HS-5 (cell line): Measurements from ENCODE around the gene GABRR3.

ENCODE experiments used
- DNase-seq: peaks from one replicate; pipeline ENCODE4 v3.0.0-alpha.2; 2012; ENCODE audit warnings: low read depth

Gene GABRR3

DNA sequence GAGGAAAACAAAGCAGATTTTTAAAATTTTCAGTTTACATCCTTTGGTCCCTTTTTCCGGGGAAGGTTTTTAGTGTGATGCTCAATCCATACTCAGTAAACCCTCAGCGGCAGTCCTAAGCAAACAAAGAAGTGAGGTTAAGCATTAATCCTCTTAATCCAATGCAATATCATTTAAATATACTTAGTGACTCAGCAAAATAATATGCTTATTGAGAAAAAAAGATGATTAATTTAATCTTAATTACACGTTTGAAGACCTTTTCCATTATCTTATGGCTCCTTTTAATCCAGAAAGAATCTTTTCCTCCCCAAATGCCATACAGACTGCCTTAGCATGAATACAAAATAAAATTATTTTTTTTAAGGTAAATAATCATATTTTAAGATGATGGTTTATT is at the start of gene GABRR3:
Gene GABRR3, minus strand, starts transcription at position 108 of the 400 bp plus-strand sequence. CDS start 328 bp downstream, outside the sequence.
- no peak for DNase-seq

GRCh38 chr3:98073486-98073885 is 38.4 kb upstream of the GABRR3 start:
- DNase-seq = no peak

GRCh38 chr3:98070840-98071239 is 35.7 kb upstream of the GABRR3 start:
- no peak for DNase-seq

DNA sequence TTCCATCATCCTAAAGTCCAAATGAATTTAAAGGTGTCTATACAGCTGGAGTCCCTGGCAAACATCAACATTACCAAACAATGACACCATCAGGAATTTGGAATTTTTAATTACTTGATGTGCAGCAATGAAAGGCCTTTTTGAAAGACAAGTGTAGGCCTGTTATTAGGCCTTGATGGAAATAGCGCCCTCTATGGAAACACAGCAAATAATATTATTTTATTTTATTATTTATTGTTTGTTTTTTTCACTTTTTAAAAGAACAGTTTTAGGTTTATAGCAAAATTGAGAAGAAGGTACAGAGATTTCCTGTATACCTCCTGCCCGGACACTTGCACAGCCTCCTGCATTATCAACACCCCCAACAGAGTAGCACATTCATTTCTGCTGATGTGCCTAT is 33.7 kb upstream of the GABRR3 start:
- no peak for DNase-seq

DNA sequence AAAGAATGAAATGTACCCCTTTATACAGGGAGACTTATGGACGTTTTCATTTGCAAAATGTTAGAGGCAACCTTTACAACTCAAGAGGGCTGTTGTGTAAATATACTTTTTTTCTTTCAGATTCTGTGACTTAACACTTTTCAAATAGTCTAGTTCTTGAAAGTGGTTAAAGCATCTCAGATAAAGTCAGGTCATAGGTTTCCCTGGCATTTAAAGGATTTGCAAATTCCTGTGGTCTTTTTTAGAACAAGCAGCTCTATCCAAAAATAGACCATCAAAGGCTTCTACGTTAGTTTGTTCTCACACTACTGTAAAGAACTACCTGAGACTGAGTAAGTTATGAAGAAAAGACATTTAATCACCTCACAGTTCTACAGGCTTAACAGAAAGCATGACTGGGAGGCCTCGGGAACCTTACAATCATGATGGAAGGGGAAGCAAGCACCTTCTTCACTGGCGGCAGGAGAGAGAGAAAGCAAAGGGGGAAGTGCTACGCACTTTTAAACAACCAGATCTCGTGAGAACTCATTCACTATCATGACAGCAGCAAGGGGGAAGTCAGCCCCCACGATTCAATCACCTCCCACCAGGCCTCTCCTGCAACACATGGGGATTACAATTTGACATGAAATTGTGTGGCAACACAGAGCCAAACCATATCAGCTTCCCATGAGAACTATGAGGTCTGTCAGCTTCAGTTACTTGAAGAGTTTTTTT is 23.3 kb upstream of the GABRR3 start:
- DNase-seq = no peak

DNA sequence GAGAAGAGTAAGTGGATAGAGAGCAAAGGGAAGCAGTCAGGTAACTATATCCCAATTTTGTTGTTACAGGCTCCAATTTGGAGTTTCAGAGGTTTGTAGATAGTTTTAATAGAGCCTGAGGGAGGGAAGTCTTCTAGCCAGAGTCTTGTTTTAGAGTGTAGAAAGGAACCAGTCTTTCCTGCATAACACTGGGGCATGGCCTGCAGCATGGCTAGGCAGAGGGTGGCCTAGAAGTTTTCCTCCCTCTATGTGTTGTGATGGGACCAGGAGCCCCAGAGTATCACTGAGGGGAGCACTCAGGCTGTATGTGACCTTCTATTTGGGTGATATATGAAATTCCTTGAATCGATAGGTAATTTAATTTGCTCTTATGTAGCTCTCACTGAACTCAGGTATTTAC is 22.5 kb upstream of the GABRR3 start:
- no peak for DNase-seq

GRCh38 chr3:98056035-98056434 is 20.9 kb upstream of the GABRR3 start:
- no peak for DNase-seq

GRCh38 chr3:98049271-98049670 is 14.2 kb upstream of the GABRR3 start:
- DNase-seq = no peak

- no peak for DNase-seq
Observed at GRCh38 chr3:98048586-98048985, 13.5 kb upstream of the GABRR3 start.

GRCh38 chr3:98041350-98041749 is 6.2 kb upstream of the GABRR3 start:
- DNase-seq = no peak

- peak; percentile 85 for DNase-seq
Observed at GRCh38 chr3:98039322-98040024, 4.4 kb upstream of the GABRR3 start.

DNA sequence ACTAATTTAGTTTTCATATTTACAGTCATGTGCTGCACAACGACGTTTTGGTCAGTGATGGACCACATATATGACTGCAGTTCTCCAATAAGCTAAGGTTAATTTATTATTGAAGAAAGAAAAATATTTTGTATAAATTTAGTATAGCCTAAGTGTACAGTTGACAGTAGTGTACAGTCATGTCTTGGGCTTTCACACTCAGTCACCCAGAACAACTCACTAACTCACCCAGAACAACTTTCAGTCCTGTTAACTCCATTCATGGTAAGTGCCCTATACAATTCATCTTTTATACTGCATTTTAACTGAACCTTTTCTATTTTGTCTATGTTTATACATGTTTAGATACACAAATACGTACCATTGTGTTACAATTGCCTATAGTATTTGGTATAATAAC is 3.8 kb upstream of the GABRR3 start:
- no peak for DNase-seq

- DNase-seq = no peak
Observed at GRCh38 chr3:98038286-98038685, 3.2 kb upstream of the GABRR3 start.

DNA sequence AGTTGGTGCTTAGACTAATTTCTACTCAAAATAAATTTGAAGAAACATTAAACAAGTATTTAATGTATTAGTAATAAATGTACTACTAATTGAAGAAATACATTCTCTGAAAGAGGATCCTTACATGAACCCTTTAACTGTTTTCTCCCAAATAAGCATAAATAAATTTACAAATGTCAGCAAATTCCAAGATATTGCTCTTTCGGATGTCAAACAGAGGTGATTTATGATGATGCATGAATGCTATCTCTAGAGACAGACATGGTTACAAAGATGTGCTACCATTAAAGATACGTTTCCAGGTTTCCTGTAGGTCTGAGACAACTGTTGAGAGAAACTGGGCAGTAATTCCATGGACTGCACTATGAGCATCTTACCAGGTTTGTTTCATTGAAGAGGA is 629 bp downstream of the GABRR3 start:
- DNase-seq = no peak

GRCh38 chr3:98034036-98034435 is 1.1 kb downstream of the GABRR3 start:
- DNase-seq = no peak

DNA sequence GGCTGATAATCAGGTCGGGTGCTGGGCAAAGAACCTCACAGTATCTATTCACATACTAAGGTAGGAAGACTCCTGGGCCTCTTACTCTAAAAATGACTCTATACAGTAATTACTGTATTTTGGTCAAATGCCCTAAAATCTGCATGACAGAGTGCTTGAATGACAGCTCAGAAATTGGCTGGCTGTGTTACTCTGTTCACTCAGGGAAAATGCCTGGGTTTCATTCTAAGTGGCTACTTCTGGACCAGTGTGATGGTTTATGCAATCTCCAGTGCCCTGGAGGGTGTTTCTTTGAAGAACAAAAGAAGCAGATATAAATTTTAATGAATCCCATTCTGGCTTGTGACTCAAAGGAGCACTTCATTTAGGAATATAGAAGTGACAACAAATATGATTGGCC is 2.2 kb downstream of the GABRR3 start:
- no peak for DNase-seq

GRCh38 chr3:98032265-98032664 is 2.9 kb downstream of the GABRR3 start:
- no peak for DNase-seq

GRCh38 chr3:98029083-98029482 is 6.0 kb downstream of the GABRR3 start:
- DNase-seq = no peak

- no peak for DNase-seq
Observed at GRCh38 chr3:98027085-98027446, 8.0 kb downstream of the GABRR3 start.

- no peak for DNase-seq
Observed at GRCh38 chr3:98026425-98027084, 8.6 kb downstream of the GABRR3 start.

- DNase-seq = no peak
Observed at GRCh38 chr3:98025392-98025945, 9.6 kb downstream of the GABRR3 start.

DNA sequence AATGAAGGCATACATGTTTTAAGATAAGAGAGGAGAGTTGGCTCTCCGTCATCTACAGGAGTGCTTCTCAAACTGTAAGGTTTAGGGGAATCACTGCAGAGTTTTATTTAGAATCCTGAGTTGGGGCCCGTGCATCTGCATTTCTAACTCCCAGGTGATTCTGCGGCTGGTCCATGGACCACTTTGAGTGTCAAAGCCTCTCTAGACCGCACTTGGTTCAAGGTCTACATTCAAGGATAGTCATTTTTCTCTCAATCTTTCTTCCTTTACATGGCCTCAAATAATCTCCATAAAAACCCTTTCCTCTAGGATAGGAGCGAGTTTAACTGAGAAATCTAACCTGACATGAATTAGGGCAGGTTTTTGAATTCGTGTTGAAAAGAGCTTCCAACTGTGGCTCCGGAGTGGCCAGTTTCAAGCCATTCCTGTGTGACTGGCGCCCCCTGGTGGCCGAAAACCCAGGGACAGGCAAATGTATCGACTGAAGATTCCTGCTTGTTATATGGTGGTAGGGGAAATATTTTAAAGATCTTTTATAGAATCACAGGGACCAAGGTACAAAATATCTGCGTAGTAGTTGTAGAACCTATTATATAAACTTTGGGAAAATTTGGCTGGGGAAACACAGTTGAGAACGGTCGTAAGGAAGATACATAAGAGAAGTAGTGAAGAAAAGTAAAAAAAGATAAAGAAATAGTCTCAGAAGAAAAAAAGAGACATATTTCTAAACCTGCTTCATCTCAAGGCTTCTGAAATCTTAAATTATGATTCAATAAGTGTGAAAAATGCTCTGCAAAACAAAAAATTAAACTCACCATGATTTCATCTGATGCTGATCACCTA is 11.9 kb downstream of the GABRR3 start:
- peak; percentile 42 for DNase-seq
